Measurements from ENCODE around the gene SRSF4. TPM values are rescaled to one million over a fixed set of nuclear protein-coding genes. Genes with fewer than 3 reads are reported as not detected.
"Not testable (repeated sequence)": the region's sequence is repeated elsewhere in the genome, so short reads cannot be mapped to it uniquely, and the experiment has no call there.

SRSF4 gene
- total and polyA plus RNA-seq, 2 donors (not counting 3 experiments of a cell fraction or from before 2014, with no cell fraction given) = 45.6 to 108 TPM

DNA sequence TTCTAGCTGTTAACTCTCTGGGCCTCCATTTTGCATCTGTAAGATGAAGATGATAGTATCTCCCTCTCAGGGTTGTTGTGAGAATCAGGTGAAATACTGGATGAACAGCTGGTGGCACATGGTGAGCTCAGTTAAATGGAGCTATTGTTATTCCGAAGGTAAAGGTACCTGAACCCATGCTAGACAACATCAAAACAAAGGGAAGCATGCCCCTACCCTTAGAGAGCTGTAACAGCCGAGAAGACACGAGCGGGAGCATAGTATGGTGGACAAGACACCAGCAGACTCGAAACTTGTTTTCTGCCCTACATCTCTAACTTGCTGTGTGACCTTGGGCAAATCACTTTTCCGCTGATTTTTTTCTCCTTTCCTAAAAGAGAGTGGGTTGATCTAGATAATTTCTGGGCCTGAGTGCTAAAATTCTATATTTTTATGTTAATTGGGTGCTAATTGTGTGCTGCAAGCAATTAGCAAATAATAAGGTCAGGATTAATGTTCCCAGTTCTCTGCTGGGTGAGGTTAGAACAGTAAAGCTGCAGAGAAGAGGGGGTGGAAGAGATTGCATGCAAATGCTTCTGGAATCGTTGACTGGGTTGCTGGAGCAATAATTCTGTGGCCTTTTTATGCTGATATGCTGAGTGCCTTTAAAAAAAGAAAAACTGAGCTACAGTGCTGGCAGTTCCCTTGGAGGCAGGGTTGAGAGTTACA is 68.8 kb downstream of the SRSF4 start:
- no peaks in the 10 kb centered on the region for H3K9me3 ChIP-seq (replicated peaks; ENCODE audit: control insufficient read depth, insufficient read depth, low read length)
- H3K9ac ChIP-seq (replicated peaks; ENCODE audit: extremely low read depth, insufficient read depth, low read length) = no peak overlapping the region
- dilution Hi-C loops (cut with MboI; ENCODE audit: extremely low pct_ligation_motif_present, low sequenced_read_pairs) = no loop called here
- intact Hi-C loops (cut with micrococcal nuclease) = no loop called here
- H2AFZ ChIP-seq (ENCODE audit: low read depth, low read length) = no peak overlapping the region
- ChIA-PET POLR2A (no interaction called here), CTCF (interaction anchor here (1.1 to 1.4 kb wide), 4 partner anchors 19 to 77 kb away, joined by 3 to 4 read pairs (median 4); partner anchors contain the start of gene SRSF4)
- no peak for TF ChIP-seq JUN (IDR thresholded peaks at IDR 0.05; ENCODE audit: borderline replicate concordance, insufficient read depth, insufficient read length, low read depth)
- no peak for TF ChIP-seq POLR2A (IDR thresholded peaks at IDR 0.05; ENCODE audit: low read depth, low read length)
- TF ChIP-seq POLR2AphosphoS5 (IDR thresholded peaks at IDR 0.05; ENCODE audit: insufficient read depth, low read depth, low read length) = no peak
- TF ChIP-seq FOS (IDR thresholded peaks at IDR 0.05; ENCODE audit: borderline replicate concordance, insufficient read depth, low read length) = no peak
- no peak for TF ChIP-seq MYC (IDR thresholded peaks at IDR 0.05; ENCODE audit: low read depth, low read length)
- TF ChIP-seq, protein P1, sequence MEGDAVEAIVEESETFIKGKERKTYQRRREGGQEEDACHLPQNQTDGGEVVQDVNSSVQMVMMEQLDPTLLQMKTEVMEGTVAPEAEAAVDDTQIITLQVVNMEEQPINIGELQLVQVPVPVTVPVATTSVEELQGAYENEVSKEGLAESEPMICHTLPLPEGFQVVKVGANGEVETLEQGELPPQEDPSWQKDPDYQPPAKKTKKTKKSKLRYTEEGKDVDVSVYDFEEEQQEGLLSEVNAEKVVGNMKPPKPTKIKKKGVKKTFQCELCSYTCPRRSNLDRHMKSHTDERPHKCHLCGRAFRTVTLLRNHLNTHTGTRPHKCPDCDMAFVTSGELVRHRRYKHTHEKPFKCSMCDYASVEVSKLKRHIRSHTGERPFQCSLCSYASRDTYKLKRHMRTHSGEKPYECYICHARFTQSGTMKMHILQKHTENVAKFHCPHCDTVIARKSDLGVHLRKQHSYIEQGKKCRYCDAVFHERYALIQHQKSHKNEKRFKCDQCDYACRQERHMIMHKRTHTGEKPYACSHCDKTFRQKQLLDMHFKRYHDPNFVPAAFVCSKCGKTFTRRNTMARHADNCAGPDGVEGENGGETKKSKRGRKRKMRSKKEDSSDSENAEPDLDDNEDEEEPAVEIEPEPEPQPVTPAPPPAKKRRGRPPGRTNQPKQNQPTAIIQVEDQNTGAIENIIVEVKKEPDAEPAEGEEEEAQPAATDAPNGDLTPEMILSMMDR (IDR thresholded peaks at IDR 0.05; ENCODE audit: extremely low read depth in 1 of 2, insufficient read depth in 1 of 2, low read depth in 1 of 2, low read length in 2 of 2) = no peak
- TF ChIP-seq, protein P2, sequence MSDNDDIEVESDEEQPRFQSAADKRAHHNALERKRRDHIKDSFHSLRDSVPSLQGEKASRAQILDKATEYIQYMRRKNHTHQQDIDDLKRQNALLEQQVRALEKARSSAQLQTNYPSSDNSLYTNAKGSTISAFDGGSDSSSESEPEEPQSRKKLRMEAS (IDR thresholded peaks at IDR 0.05; ENCODE audit: insufficient read depth, insufficient read length) = no peak
- no peak for TF ChIP-seq GATA2 (IDR thresholded peaks at IDR 0.05; ENCODE audit: insufficient read depth, insufficient read length, low read depth, low read length)
- TF ChIP-seq EZH2 (IDR thresholded peaks at IDR 0.05; ENCODE audit: borderline replicate concordance, low read depth, low read length, severe bottlenecking) = no peak
- H3K4me1 ChIP-seq (ENCODE audit: control insufficient read depth, extremely low read depth, insufficient read depth, low read length) = no peaks in the 10 kb centered on the region
- H4K20me1 ChIP-seq (replicated peaks; ENCODE audit: control insufficient read depth, extremely low read depth, insufficient read depth, low read length) = no peaks in the 10 kb centered on the region
- no peak overlapping the region for H3K27ac ChIP-seq (ENCODE audit: insufficient read depth, low read depth, low read length)
- no TSS peak for BruUV-seq (replicated peaks)
- no peaks in the 10 kb centered on the region for H3K79me2 ChIP-seq (ENCODE audit: control insufficient read depth, insufficient read depth, low read length)
- no peak overlapping the region for H3K4me3 ChIP-seq (replicated peaks in 1 of 3; ENCODE audit: insufficient read depth in 1 of 3, low read depth in 1 of 3, low read length in 3 of 3)
- DNase-seq (ENCODE audit: low read depth, low spot score) (no peak), FAIRE-seq (no peak)
- no peak overlapping the region for H3K4me2 ChIP-seq (ENCODE audit: insufficient read depth, low read length)
- peaks cover 0 to 31% of the 10 kb centered on the region in 2 experiments for H3K36me3 ChIP-seq (ENCODE audit: control insufficient read depth in 2 of 2, extremely low read depth in 1 of 2, insufficient read depth in 2 of 2, low read length in 2 of 2)
- no peaks in the 10 kb centered on the region for H3K27me3 ChIP-seq (ENCODE audit: control insufficient read depth in 2 of 2, insufficient read depth in 2 of 2, low read length in 2 of 2)
- no peaks in the 10 kb centered on the region for H3K9me1 ChIP-seq (replicated peaks; ENCODE audit: control insufficient read depth, extremely low read depth, insufficient read depth, low read length)

DNA sequence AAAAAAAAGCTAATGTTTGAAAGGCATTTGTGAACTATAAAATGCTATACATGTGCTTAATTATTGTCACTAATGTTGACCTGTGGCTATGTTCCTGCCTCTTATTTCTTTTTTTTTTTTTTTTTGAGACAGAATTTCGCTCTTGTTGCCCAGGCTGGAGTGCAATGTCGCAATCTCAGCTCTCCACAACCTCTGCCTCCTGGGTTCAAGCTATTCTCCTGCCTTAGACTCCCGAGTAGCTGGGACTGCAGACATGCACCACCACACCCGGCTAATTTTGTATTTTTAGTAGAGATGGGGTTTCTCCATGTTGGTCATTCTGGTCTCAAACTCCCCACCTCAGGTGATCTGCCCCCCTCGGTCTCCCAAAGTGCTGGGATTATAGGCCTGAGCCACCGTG is 73.7 kb downstream of the SRSF4 start:
- H3K4me3 ChIP-seq (replicated peaks in 1 of 3; ENCODE audit: insufficient read depth in 1 of 3, low read depth in 1 of 3, low read length in 3 of 3); DNase-seq (ENCODE audit: low read depth, low spot score); H3K27ac ChIP-seq (ENCODE audit: insufficient read depth, low read depth, low read length); H3K9ac ChIP-seq (replicated peaks; ENCODE audit: extremely low read depth, insufficient read depth, low read length); BruUV-seq (replicated peaks); H2AFZ ChIP-seq (ENCODE audit: low read depth, low read length); H3K4me2 ChIP-seq (ENCODE audit: insufficient read depth, low read length); H4K20me1 ChIP-seq (replicated peaks; ENCODE audit: control insufficient read depth, extremely low read depth, insufficient read depth, low read length); FAIRE-seq; H3K9me3 ChIP-seq (replicated peaks; ENCODE audit: control insufficient read depth, insufficient read depth, low read length); H3K9me1 ChIP-seq (replicated peaks; ENCODE audit: control insufficient read depth, extremely low read depth, insufficient read depth, low read length); H3K27me3 ChIP-seq (ENCODE audit: control insufficient read depth in 2 of 2, insufficient read depth in 2 of 2, low read length in 2 of 2); H3K79me2 ChIP-seq (ENCODE audit: control insufficient read depth, insufficient read depth, low read length); intact Hi-C loops (cut with micrococcal nuclease); dilution Hi-C loops (cut with MboI; ENCODE audit: extremely low pct_ligation_motif_present, low sequenced_read_pairs); H3K4me1 ChIP-seq (ENCODE audit: control insufficient read depth, extremely low read depth, insufficient read depth, low read length): not testable (repeated sequence)
- POLR2A ChIA-PET = interaction anchor here (0.6 kb wide), 1 partner anchor 223 kb away, joined by 5 read pairs; no protein-coding TSS in a partner anchor
- CTCF ChIA-PET = interaction anchor here (0.8 to 1.5 kb wide), 5 partner anchors 11 to 226 kb away, joined by 3 to 5 read pairs (median 3); no protein-coding TSS in a partner anchor
- peaks cover 0 to 12% of the 10 kb centered on the region in 2 experiments for H3K36me3 ChIP-seq (ENCODE audit: control insufficient read depth in 2 of 2, extremely low read depth in 1 of 2, insufficient read depth in 2 of 2, low read length in 2 of 2)
